ENCODE results near the gene RABGGTA.

Gene RABGGTA

GRCh38 chr14:24298892-24299254, 27.5 kb upstream of the RABGGTA start:
- Histone ChIP-seq H2AFZ (ENCODE audit: low read depth) (peak overlapping the region; percentile 66; the same call in 1 of the 2 replicates), H3K9ac (peak overlapping the region; percentile 55; the same call in 1 of the 2 replicates), H3K4me3 (IDR thresholded peaks at IDR 0.05; ENCODE audit: insufficient read depth, low read depth, low read length) (no peak overlapping the region), H3K4me1 (ENCODE audit: low read depth, poor library complexity, severe bottlenecking) (peaks cover 14% of the 10 kb centered on the region), H4K20me1 (ENCODE audit: insufficient read depth) (no peaks in the 10 kb centered on the region), H3K36me3 (ENCODE audit: insufficient read depth) (no peaks in the 10 kb centered on the region), H3K4me2 (peak overlapping the region; percentile 78), H3K79me2 (ENCODE audit: insufficient read depth, low read depth) (peaks cover 12% of the 10 kb centered on the region; the same call in 1 of the 2 replicates), H3K27ac (peak overlapping the region; percentile 45; the same call in 1 of the 2 replicates), H3K27me3 (ENCODE audit: insufficient read depth, low read depth) (no peaks in the 10 kb centered on the region)
- TF ChIP-seq CTCF (conservative IDR thresholded peaks at IDR 0.05; ENCODE audit: low read depth, low read length), result no peak

- H3K27me3 ChIP-seq (ENCODE audit: insufficient read depth, low read depth), result no peaks in the 10 kb centered on the region
- H3K27ac ChIP-seq, result no peak overlapping the region
- no peak; the same call in 1 of the 2 replicates for TF ChIP-seq CTCF (conservative IDR thresholded peaks at IDR 0.05; ENCODE audit: low read depth, low read length)
- H3K36me3 ChIP-seq (ENCODE audit: insufficient read depth), result no peaks in the 10 kb centered on the region
- H3K9ac ChIP-seq, result no peak overlapping the region
- H3K4me3 ChIP-seq (IDR thresholded peaks at IDR 0.05; ENCODE audit: insufficient read depth, low read depth, low read length), result no peak overlapping the region
- no peak overlapping the region for H3K4me2 ChIP-seq
- no peaks in the 10 kb centered on the region for H4K20me1 ChIP-seq (ENCODE audit: insufficient read depth)
- H2AFZ ChIP-seq (ENCODE audit: low read depth), result no peak overlapping the region
- peaks cover 12% of the 10 kb centered on the region; the same call in 1 of the 2 replicates for H3K79me2 ChIP-seq (ENCODE audit: insufficient read depth, low read depth)
- peaks cover 14% of the 10 kb centered on the region for H3K4me1 ChIP-seq (ENCODE audit: low read depth, poor library complexity, severe bottlenecking)
Observed at GRCh38 chr14:24297190-24297964, 26.0 kb upstream of the RABGGTA start.

GRCh38 chr14:24296341-24297157, 25.2 kb upstream of the RABGGTA start:
- H3K27ac ChIP-seq, result no peak overlapping the region
- H4K20me1 ChIP-seq (ENCODE audit: insufficient read depth), result no peaks in the 10 kb centered on the region
- peak; percentile 61 for TF ChIP-seq CTCF (conservative IDR thresholded peaks at IDR 0.05; ENCODE audit: low read depth, low read length)
- H3K4me2 ChIP-seq, result no peak overlapping the region
- H3K4me3 ChIP-seq (IDR thresholded peaks at IDR 0.05; ENCODE audit: insufficient read depth, low read depth, low read length), result no peak overlapping the region
- no peak overlapping the region for H2AFZ ChIP-seq (ENCODE audit: low read depth)
- H3K36me3 ChIP-seq (ENCODE audit: insufficient read depth), result no peaks in the 10 kb centered on the region
- H3K4me1 ChIP-seq (ENCODE audit: low read depth, poor library complexity, severe bottlenecking), result peaks cover 14% of the 10 kb centered on the region
- no peaks in the 10 kb centered on the region for H3K27me3 ChIP-seq (ENCODE audit: insufficient read depth, low read depth)
- peaks cover 12% of the 10 kb centered on the region; the same call in 1 of the 2 replicates for H3K79me2 ChIP-seq (ENCODE audit: insufficient read depth, low read depth)
- H3K9ac ChIP-seq, result no peak overlapping the region

GRCh38 chr14:24293525-24293924, 22.1 kb upstream of the RABGGTA start:
- no peaks in the 10 kb centered on the region for H3K27me3 ChIP-seq (ENCODE audit: insufficient read depth, low read depth)
- H3K4me2 ChIP-seq, result no peak overlapping the region
- H3K4me3 ChIP-seq (IDR thresholded peaks at IDR 0.05; ENCODE audit: insufficient read depth, low read depth, low read length), result no peak overlapping the region
- no peaks in the 10 kb centered on the region for H3K36me3 ChIP-seq (ENCODE audit: insufficient read depth)
- no peak for TF ChIP-seq CTCF (conservative IDR thresholded peaks at IDR 0.05; ENCODE audit: low read depth, low read length)
- no peak overlapping the region for H2AFZ ChIP-seq (ENCODE audit: low read depth)
- H3K4me1 ChIP-seq (ENCODE audit: low read depth, poor library complexity, severe bottlenecking), result peaks cover 9% of the 10 kb centered on the region
- no peaks in the 10 kb centered on the region for H3K79me2 ChIP-seq (ENCODE audit: insufficient read depth, low read depth)
- H3K27ac ChIP-seq, result no peak overlapping the region
- H3K9ac ChIP-seq, result no peak overlapping the region
- no peaks in the 10 kb centered on the region for H4K20me1 ChIP-seq (ENCODE audit: insufficient read depth)

All from KMS-11 (cell line).